SU-DHL-6 (cell line): ENCODE results near the gene TDP2.

Experiments
- EZH2phosphoT487 ChIP-seq: fragments of 200-600 bp; sonication (generic), shearing (Covaris generic); conservative IDR thresholded peaks from 2 replicates; pipeline ENCODE4 v1.6.1; 2018; ENCODE audit warnings: mild to moderate bottlenecking, antibody characterized with exemption, low read length, moderate library complexity, mixed read lengths
- TF ChIP-seq, protein P1 (sequence below): fragments of 200-600 bp; sonication (generic); IDR thresholded peaks from one replicate; pipeline ENCODE4 v1.5.1; 2017; ENCODE audit warnings: antibody characterized with exemption, mild to moderate bottlenecking, low read length, moderate library complexity; ENCODE audit not compliant: insufficient read depth, poor library complexity, severe bottlenecking

DNA sequence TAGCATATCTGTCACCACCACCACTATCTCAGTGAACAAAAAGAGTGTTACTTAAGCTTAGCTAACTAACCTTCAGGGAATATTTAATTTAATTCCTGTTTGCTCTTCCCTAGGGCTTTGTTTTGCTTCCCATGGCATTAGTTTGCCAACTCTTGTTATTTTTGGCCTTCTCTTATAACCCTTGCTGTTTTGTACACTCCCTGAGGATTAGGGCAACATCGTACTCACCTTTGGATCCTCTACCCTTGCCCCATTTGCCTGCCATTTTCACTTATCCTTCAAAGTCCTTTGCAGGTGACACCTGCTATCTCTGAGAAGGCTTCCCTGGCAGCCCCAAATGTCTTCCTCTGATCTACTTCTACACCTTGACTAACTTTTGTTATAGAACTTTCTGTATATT lies 23.9 kb upstream of the TDP2 start:
- no peak for TF ChIP-seq EZH2phosphoT487
- TF ChIP-seq, protein P1, sequence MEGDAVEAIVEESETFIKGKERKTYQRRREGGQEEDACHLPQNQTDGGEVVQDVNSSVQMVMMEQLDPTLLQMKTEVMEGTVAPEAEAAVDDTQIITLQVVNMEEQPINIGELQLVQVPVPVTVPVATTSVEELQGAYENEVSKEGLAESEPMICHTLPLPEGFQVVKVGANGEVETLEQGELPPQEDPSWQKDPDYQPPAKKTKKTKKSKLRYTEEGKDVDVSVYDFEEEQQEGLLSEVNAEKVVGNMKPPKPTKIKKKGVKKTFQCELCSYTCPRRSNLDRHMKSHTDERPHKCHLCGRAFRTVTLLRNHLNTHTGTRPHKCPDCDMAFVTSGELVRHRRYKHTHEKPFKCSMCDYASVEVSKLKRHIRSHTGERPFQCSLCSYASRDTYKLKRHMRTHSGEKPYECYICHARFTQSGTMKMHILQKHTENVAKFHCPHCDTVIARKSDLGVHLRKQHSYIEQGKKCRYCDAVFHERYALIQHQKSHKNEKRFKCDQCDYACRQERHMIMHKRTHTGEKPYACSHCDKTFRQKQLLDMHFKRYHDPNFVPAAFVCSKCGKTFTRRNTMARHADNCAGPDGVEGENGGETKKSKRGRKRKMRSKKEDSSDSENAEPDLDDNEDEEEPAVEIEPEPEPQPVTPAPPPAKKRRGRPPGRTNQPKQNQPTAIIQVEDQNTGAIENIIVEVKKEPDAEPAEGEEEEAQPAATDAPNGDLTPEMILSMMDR: no peak
